GM12878 (cell line): ENCODE measurements around the gene CACNA2D4. TPM values are rescaled to one million over a fixed set of nuclear protein-coding genes. Genes with fewer than 3 reads are reported as not detected.
A peak's percentile ranks its signal among the peaks of the same experiment; 100 is the strongest.

Experiments
- ATAC-seq: fragments of 200-7000 bp; cut with Tn5 transposase; 3 replicates; pipeline ENCODE4 v1.9.1; 2020; ENCODE audit warnings: mild to moderate bottlenecking, moderate library complexity
- BruUV-seq: library from RNA; stranded (reverse); fragments of 400-500 nt; replicated peaks from 2 replicates; lab custom pipeline; 2021; lab: Mats Ljungman, UMichigan
- CTCF ChIA-PET: fragments of 300-600 bp; sonication (Branson Sonifier 250); formaldehyde crosslinking; extraction: SDS; loops from one replicate; lab custom pipeline; 2021; ENCODE audit warnings: inconsistent platforms; lab: Yijun Ruan, JAX
- POLR2A ChIA-PET: fragments of 350-600 bp; formaldehyde crosslinking; extraction: SDS; loops from one replicate; lab custom pipeline; 2021; ENCODE audit warnings: inconsistent platforms; lab: Charles Lee
- RAD21 ChIA-PET: fragments of 300-600 bp; sonication (Branson Sonifier 250); formaldehyde crosslinking; loops from one replicate; lab custom pipeline; 2023; ENCODE audit warnings: antibody characterized with exemption; ENCODE audit not compliant: unreplicated experiment; lab: Charles Lee
- SMC1A ChIA-PET: fragments of 300-600 bp; sonication (Branson Sonifier 250); formaldehyde crosslinking; loops from one replicate; lab custom pipeline; 2023; ENCODE audit not compliant: unreplicated experiment, uncharacterized antibody; lab: Charles Lee
- DNase-seq: peaks from one replicate; pipeline ENCODE4 v3.0.0-alpha.2; 2011; ENCODE audit warnings: low read depth, low spot score
- FAIRE-seq: peaks from 3 replicates; lab custom pipeline; 2011; peaks lifted over from hg19 to GRCh38; lab: Jason Lieb, UNC
- H2AFZ ChIP-seq: 2 replicates; pipeline ENCODE4 v1.6.0; 2011; ENCODE audit warnings: low read depth, low read length, control low read depth; ENCODE audit not compliant: control insufficient read depth
- H3K27ac ChIP-seq: 2 replicates; pipeline ENCODE4 v1.5.1; 2011; ENCODE audit warnings: control low read depth; ENCODE audit not compliant: control insufficient read depth, insufficient read depth
- H3K27me3 ChIP-seq, 2 experiments: replicated peaks in 1 of 2; 2 replicates each; pipeline versions ENCODE4 v1.6.0 to v1.6.1; 2011; ENCODE audit warnings: low read length in 1 of 2; ENCODE audit not compliant: control insufficient read depth in 2 of 2, insufficient read depth in 2 of 2
- H3K36me3 ChIP-seq, 2 experiments: 2 replicates each; pipeline ENCODE4 v1.5.1; 2011; ENCODE audit warnings: low read length in 1 of 2; ENCODE audit not compliant: control insufficient read depth in 2 of 2, insufficient read depth in 2 of 2
- H3K4me1 ChIP-seq: 2 replicates; pipeline ENCODE4 v1.6.1; 2011; ENCODE audit warnings: mild to moderate bottlenecking, low read length, moderate library complexity, mixed read lengths; ENCODE audit not compliant: control insufficient read depth, insufficient read depth
- H3K4me2 ChIP-seq: 2 replicates; pipeline ENCODE4 v1.6.0; 2011; ENCODE audit warnings: control low read depth; ENCODE audit not compliant: control insufficient read depth, insufficient read depth
- H3K4me3 ChIP-seq: fragments of 200-600 bp; sonication (generic); 2 replicates; pipeline ENCODE4 v1.5.1; 2016
- H3K79me2 ChIP-seq: 2 replicates; pipeline ENCODE4 v1.6.0; 2011; ENCODE audit warnings: low read length; ENCODE audit not compliant: control insufficient read depth, insufficient read depth
- H3K9ac ChIP-seq: 2 replicates; pipeline ENCODE4 v1.8.0; 2011; ENCODE audit warnings: low read length, control low read depth, mixed read lengths; ENCODE audit not compliant: control insufficient read depth, insufficient read depth
- H3K9me3 ChIP-seq: replicated peaks from 3 replicates; pipeline ENCODE4 v1.5.1; 2011; ENCODE audit warnings: mild to moderate bottlenecking, low read length; ENCODE audit not compliant: control insufficient read depth, insufficient read depth
- H4K20me1 ChIP-seq: 2 replicates; pipeline ENCODE4 v1.6.0; 2011; ENCODE audit not compliant: control insufficient read depth, insufficient read depth
- GABPA ChIP-seq: IDR thresholded peaks from 2 replicates; pipeline ENCODE4 v1.6.1; 2014; ENCODE audit warnings: antibody characterized with exemption, low read depth, mild to moderate bottlenecking, inconsistent platforms
- KAT2A ChIP-seq: conservative IDR thresholded peaks from 2 replicates; pipeline ENCODE4 v1.6.1; 2011; ENCODE audit warnings: low read depth, low read length; ENCODE audit not compliant: control insufficient read depth
- KLF5 ChIP-seq: fragments of 450-650 bp; IDR thresholded peaks from 2 replicates; pipeline ENCODE4 v1.6.1; 2014; ENCODE audit warnings: mild to moderate bottlenecking; ENCODE audit not compliant: partially characterized antibody
- NR2C2 ChIP-seq: IDR thresholded peaks from 2 replicates; pipeline ENCODE4 v1.6.1; 2011; ENCODE audit warnings: borderline replicate concordance, low read depth; ENCODE audit not compliant: control insufficient read depth, insufficient read length
- PAX8 ChIP-seq: fragments of 450-650 bp; IDR thresholded peaks from 2 replicates; pipeline ENCODE4 v1.6.1; 2017; ENCODE audit warnings: mild to moderate bottlenecking, moderate library complexity
- STAT3 ChIP-seq: IDR thresholded peaks from 2 replicates; pipeline ENCODE4 v1.6.1; 2011; ENCODE audit warnings: low read depth, low read length, improper control_type of control experiment
- SUPT20H ChIP-seq: IDR thresholded peaks from 2 replicates; pipeline ENCODE4 v1.6.1; 2011; ENCODE audit warnings: low read depth, mild to moderate bottlenecking, low read length, moderate library complexity, borderline replicate concordance; ENCODE audit not compliant: control insufficient read depth
- WGBS: methylation state at CpG from one replicate; pipeline ENCODE4 v1.1.6; 2016; ENCODE audit warnings: low lambda C conversion rate; ENCODE audit not compliant: insufficient replicate concordance, insufficient coverage; ENCODE audit errors: missing lambda C conversion rate; 5-methylcytosine and 5-hydroxymethylcytosine counted together
- in situ Hi-C: fragments of 300-500 bp; cut with MboI; formaldehyde crosslinking; loops from 9 replicates; pipeline ENCODE4 v1.14.3; 2018; ENCODE audit warnings: mixed read lengths
- intact Hi-C: fragments of 100-400 bp; cut with micrococcal nuclease; formaldehyde crosslinking; loops from one replicate; pipeline ENCODE4 v1.14.2; 2022; ENCODE audit not compliant: unreplicated experiment
- polyA plus RNA-seq, 11 experiments: library from polyadenylated mRNA; depleted of rRNA in 4 of 11; unstranded in 6 of 11; stranded (reverse) in 5 of 11; fragments of >200 nt; fragmentation: Nextera tagmentation in 4 of 11; fragmentation: Illumina TruSeq in 1 of 11; extraction: Ambion mirVana in 4 of 11; extraction: Trizol in 1 of 11; gene quantifications; 1 replicate in 1 of 11; 2 replicates in 10 of 11; pipeline versions ENCODE4 v1.2.1 to v1.2.3, GENCODE V29; 2011 to 2016; ENCODE audit warnings: inconsistent platforms in 2 of 11, missing spikeins in 2 of 11, low read depth in 1 of 11
- total RNA-seq, 4 experiments: library from RNA; depleted of rRNA in 3 of 4; stranded (reverse); fragments of >200 nt in 3 of 4; fragmentation: Illumina TruSeq in 1 of 4; extraction: Trizol in 1 of 4; gene quantifications; 2 replicates each; pipeline versions ENCODE4 v1.2.1 to v1.2.3, GENCODE V29; 2013 to 2021
- TF ChIP-seq, protein P1 (sequence below): fragments of 450-650 bp; IDR thresholded peaks from 2 replicates; pipeline ENCODE4 v1.6.1; 2017; ENCODE audit warnings: mild to moderate bottlenecking, moderate library complexity
- TF ChIP-seq, protein P2 (sequence below): fragments of 450-650 bp; IDR thresholded peaks from 2 replicates; pipeline ENCODE4 v1.6.1; 2017; ENCODE audit warnings: antibody characterized with exemption, mild to moderate bottlenecking, moderate library complexity

Gene CACNA2D4
- total and polyA plus RNA-seq, 10 of the 15 experiments (the other 5 are each of a cell fraction or from before 2014, with no cell fraction given), result 0.03 to 1.0 (median 0.65) TPM

- 49% methylated on average over 24 of the region's 24 CpGs for WGBS
- H3K9ac ChIP-seq, result no peak overlapping the region
- RAD21 ChIA-PET, result no interaction called here
- TF ChIP-seq KAT2A (no peak), GABPA (no peak), SUPT20H (no peak), NR2C2 (peak; percentile 33)
- SMC1A ChIA-PET, result no interaction called here
- H3K9me3 ChIP-seq, result no peaks in the 10 kb centered on the region; the same call in 2 of the 3 replicates
- H3K27me3 ChIP-seq, result peaks cover 0 to 7% of the 10 kb centered on the region in 2 experiments; a peak in 3 of 4 replicates
- DNase-seq (no peak), ATAC-seq (no peak), FAIRE-seq (no peak)
- H3K36me3 ChIP-seq, result no peaks in the 10 kb centered on the region
- H3K27ac ChIP-seq, result no peak overlapping the region
- H3K4me1 ChIP-seq, result no peaks in the 10 kb centered on the region
- no peak overlapping the region for H3K4me2 ChIP-seq
- H2AFZ ChIP-seq, result no peak overlapping the region
- in situ Hi-C loops (no loop called here), intact Hi-C loops (no loop called here)
- H4K20me1 ChIP-seq, result no peaks in the 10 kb centered on the region
- POLR2A ChIA-PET, result no interaction called here
- H3K79me2 ChIP-seq, result no peaks in the 10 kb centered on the region
- BruUV-seq, result no TSS peak
- no peak overlapping the region for H3K4me3 ChIP-seq
- CTCF ChIA-PET, result no interaction called here
Observed at GRCh38 chr12:1870998-1871917, 47.2 kb downstream of the CACNA2D4 start.

DNA sequence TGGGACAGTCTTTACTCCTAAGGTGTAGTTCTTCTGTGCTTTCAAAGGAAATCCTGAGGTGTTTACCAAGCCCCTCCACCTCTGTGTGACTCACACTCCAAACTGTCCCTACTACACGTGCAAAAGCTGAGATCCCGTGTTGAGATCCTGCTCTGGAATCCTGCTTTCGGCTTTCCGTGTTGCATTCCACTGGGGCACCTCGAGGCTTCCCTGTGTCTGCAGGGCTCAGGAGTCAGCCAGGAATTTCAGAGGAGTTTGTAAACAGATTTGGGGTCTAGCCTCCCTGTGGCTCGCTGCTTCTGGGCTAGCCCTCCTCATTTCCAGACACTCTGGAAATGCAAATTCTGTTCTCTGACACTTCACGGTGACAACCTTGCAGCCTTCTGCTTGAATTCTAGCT is 48.4 kb downstream of the CACNA2D4 start:
- Histone ChIP-seq H3K36me3 (no peaks in the 10 kb centered on the region), H3K4me1 (no peaks in the 10 kb centered on the region), H3K27me3 (peaks cover 0 to 3% of the 10 kb centered on the region in 2 experiments; a peak in 1 of 4 replicates), H3K4me3 (no peak overlapping the region), H2AFZ (no peak overlapping the region), H3K9ac (no peak overlapping the region), H3K4me2 (no peak overlapping the region), H3K27ac (no peak overlapping the region), H3K9me3 (no peaks in the 10 kb centered on the region; the same call in 2 of the 3 replicates), H3K79me2 (no peaks in the 10 kb centered on the region), H4K20me1 (no peaks in the 10 kb centered on the region)
- SMC1A ChIA-PET, result no interaction called here
- 52% methylated on average over 7 of the region's 7 CpGs for WGBS
- CTCF ChIA-PET, result interaction anchor here (0.7 kb wide), 1 partner anchor 62 kb away, joined by 3 read pairs; no protein-coding TSS in a partner anchor
- DNase-seq, result no peak
- in situ Hi-C loops, result no loop called here
- FAIRE-seq, result no peak
- intact Hi-C loops, result no loop called here
- BruUV-seq, result no TSS peak
- RAD21 ChIA-PET, result no interaction called here
- ATAC-seq, result no peak
- POLR2A ChIA-PET, result no interaction called here
- no peak for TF ChIP-seq PAX8
- TF ChIP-seq KLF5, result no peak
- TF ChIP-seq, protein P1, sequence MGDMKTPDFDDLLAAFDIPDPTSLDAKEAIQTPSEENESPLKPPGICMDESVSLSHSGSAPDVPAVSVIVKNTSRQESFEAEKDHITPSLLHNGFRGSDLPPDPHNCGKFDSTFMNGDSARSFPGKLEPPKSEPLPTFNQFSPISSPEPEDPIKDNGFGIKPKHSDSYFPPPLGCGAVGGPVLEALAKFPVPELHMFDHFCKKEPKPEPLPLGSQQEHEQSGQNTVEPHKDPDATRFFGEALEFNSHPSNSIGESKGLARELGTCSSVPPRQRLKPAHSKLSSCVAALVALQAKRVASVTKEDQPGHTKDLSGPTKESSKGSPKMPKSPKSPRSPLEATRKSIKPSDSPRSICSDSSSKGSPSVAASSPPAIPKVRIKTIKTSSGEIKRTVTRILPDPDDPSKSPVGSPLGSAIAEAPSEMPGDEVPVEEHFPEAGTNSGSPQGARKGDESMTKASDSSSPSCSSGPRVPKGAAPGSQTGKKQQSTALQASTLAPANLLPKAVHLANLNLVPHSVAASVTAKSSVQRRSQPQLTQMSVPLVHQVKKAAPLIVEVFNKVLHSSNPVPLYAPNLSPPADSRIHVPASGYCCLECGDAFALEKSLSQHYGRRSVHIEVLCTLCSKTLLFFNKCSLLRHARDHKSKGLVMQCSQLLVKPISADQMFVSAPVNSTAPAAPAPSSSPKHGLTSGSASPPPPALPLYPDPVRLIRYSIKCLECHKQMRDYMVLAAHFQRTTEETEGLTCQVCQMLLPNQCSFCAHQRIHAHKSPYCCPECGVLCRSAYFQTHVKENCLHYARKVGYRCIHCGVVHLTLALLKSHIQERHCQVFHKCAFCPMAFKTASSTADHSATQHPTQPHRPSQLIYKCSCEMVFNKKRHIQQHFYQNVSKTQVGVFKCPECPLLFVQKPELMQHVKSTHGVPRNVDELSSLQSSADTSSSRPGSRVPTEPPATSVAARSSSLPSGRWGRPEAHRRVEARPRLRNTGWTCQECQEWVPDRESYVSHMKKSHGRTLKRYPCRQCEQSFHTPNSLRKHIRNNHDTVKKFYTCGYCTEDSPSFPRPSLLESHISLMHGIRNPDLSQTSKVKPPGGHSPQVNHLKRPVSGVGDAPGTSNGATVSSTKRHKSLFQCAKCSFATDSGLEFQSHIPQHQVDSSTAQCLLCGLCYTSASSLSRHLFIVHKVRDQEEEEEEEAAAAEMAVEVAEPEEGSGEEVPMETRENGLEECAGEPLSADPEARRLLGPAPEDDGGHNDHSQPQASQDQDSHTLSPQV, result no peak
- TF ChIP-seq, protein P2, sequence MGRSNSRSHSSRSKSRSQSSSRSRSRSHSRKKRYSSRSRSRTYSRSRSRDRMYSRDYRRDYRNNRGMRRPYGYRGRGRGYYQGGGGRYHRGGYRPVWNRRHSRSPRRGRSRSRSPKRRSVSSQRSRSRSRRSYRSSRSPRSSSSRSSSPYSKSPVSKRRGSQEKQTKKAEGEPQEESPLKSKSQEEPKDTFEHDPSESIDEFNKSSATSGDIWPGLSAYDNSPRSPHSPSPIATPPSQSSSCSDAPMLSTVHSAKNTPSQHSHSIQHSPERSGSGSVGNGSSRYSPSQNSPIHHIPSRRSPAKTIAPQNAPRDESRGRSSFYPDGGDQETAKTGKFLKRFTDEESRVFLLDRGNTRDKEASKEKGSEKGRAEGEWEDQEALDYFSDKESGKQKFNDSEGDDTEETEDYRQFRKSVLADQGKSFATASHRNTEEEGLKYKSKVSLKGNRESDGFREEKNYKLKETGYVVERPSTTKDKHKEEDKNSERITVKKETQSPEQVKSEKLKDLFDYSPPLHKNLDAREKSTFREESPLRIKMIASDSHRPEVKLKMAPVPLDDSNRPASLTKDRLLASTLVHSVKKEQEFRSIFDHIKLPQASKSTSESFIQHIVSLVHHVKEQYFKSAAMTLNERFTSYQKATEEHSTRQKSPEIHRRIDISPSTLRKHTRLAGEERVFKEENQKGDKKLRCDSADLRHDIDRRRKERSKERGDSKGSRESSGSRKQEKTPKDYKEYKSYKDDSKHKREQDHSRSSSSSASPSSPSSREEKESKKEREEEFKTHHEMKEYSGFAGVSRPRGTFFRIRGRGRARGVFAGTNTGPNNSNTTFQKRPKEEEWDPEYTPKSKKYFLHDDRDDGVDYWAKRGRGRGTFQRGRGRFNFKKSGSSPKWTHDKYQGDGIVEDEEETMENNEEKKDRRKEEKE, result no peak
- TF ChIP-seq STAT3, result no peak
